A673 (cell line): ENCODE results near the gene ETV6. TPM values are rescaled to one million over a fixed set of nuclear protein-coding genes. Genes with fewer than 3 reads are reported as not detected.

Experiments
- BruUV-seq: library from RNA; stranded (reverse); fragments of 400-500 nt; replicated peaks from 2 replicates; lab custom pipeline; 2021; lab: Mats Ljungman, UMichigan
- CTCF ChIA-PET: fragments of 300-600 bp; sonication (Branson Sonifier 250); formaldehyde crosslinking; loops from one replicate; lab custom pipeline; 2022; ENCODE audit warnings: antibody characterized with exemption; lab: Charles Lee
- POLR2A ChIA-PET: fragments of 300-600 bp; sonication (Branson Sonifier 250); formaldehyde crosslinking; loops from one replicate; lab custom pipeline; 2022; ENCODE audit warnings: antibody characterized with exemption; ENCODE audit not compliant: low non-redundant PET; lab: Charles Lee
- DNase-seq: peaks from one replicate; pipeline ENCODE4 v3.0.0-alpha.2; 2015; ENCODE audit warnings: low spot score
- H3K27ac ChIP-seq: fragments of 200-600 bp; sonication (generic); 2 replicates; pipeline ENCODE4 v1.5.1; 2016; ENCODE audit warnings: mixed run types, low read depth, mild to moderate bottlenecking, mixed read lengths, antibody characterized with exemption, low read length; ENCODE audit not compliant: poor library complexity, severe bottlenecking
- H3K27me3 ChIP-seq: fragments of 200-600 bp; sonication (generic); replicated peaks from 2 replicates; pipeline ENCODE4 v1.6.1; 2017; ENCODE audit warnings: mixed run types, low read depth, mild to moderate bottlenecking, mixed read lengths, antibody characterized with exemption, low read length; ENCODE audit not compliant: insufficient read depth, poor library complexity
- H3K36me3 ChIP-seq: fragments of 200-600 bp; sonication (generic); 2 replicates; pipeline ENCODE4 v1.6.1; 2016; ENCODE audit warnings: mixed run types, mild to moderate bottlenecking, mixed read lengths, antibody characterized with exemption, low read length; ENCODE audit not compliant: insufficient read depth, poor library complexity, severe bottlenecking
- H3K4me1 ChIP-seq: fragments of 200-600 bp; sonication (generic); 2 replicates; pipeline ENCODE4 v1.6.1; 2017; ENCODE audit warnings: mixed run types, mild to moderate bottlenecking, mixed read lengths, antibody characterized with exemption, low read length; ENCODE audit not compliant: insufficient read depth, poor library complexity, severe bottlenecking
- H3K4me3 ChIP-seq: fragments of 200-600 bp; sonication (generic); 2 replicates; pipeline ENCODE4 v1.5.1; 2016; ENCODE audit warnings: low read depth, mixed run types, mild to moderate bottlenecking, mixed read lengths, low read length; ENCODE audit not compliant: poor library complexity, severe bottlenecking
- H3K9me3 ChIP-seq: fragments of 200-600 bp; sonication (generic); 2 replicates; pipeline ENCODE4 v1.6.1; 2016; ENCODE audit warnings: mixed run types, low read depth, mild to moderate bottlenecking, mixed read lengths, antibody characterized with exemption, low read length; ENCODE audit not compliant: poor library complexity, severe bottlenecking
- CTCF ChIP-seq: fragments of 300-800, 200-600 bp; sonication (generic); conservative IDR thresholded peaks from 2 replicates; pipeline ENCODE4 v1.5.1; 2017; ENCODE audit warnings: low read depth, mild to moderate bottlenecking, antibody characterized with exemption, low read length, moderate library complexity, mixed read lengths
- EZH2 ChIP-seq: fragments of 200-600 bp; sonication (generic); IDR thresholded peaks from 2 replicates; pipeline ENCODE4 v1.6.1; 2017; ENCODE audit warnings: borderline replicate concordance, low read depth, mild to moderate bottlenecking, mixed read lengths, antibody characterized with exemption, low read length; ENCODE audit not compliant: poor library complexity, severe bottlenecking
- intact Hi-C: fragments of 100-400 bp; cut with micrococcal nuclease; formaldehyde crosslinking; loops from one replicate; pipeline ENCODE4 v1.10.0; 2022; ENCODE audit not compliant: unreplicated experiment
- total RNA-seq: library from RNA; stranded (reverse); gene quantifications from 2 replicates; pipeline ENCODE4 v1.2.3, GENCODE V29; 2021

ETV6 gene
- total RNA-seq, 1 experiment from 2014 or later, result 32.4 TPM

GRCh38 chr12:11869406-11869805 is 219.9 kb downstream of the ETV6 start:
- Histone ChIP-seq H3K36me3 (peaks cover 6% of the 10 kb centered on the region), H3K4me3 (no peak overlapping the region), H3K9me3 (peaks cover 11% of the 10 kb centered on the region), H3K4me1 (peaks cover 3% of the 10 kb centered on the region), H3K27ac (no peak overlapping the region), H3K27me3 (no peaks in the 10 kb centered on the region)
- POLR2A ChIA-PET, result no interaction called here
- BruUV-seq, result no TSS peak
- TF ChIP-seq CTCF (no peak), EZH2 (no peak)
- intact Hi-C loops, result no loop called here
- DNase-seq, result no peak
- CTCF ChIA-PET, result no interaction called here

GRCh38 chr12:11870041-11870451 is 220.6 kb downstream of the ETV6 start:
- ChIA-PET CTCF (no interaction called here), POLR2A (interaction anchor here (0.7 kb wide), 1 partner anchor 57 kb away, joined by 3 read pairs; no protein-coding TSS in a partner anchor)
- Histone ChIP-seq H3K9me3 (peaks cover 11% of the 10 kb centered on the region), H3K4me3 (no peak overlapping the region), H3K27ac (no peak overlapping the region), H3K27me3 (no peaks in the 10 kb centered on the region), H3K36me3 (peaks cover 6% of the 10 kb centered on the region), H3K4me1 (peaks cover 1% of the 10 kb centered on the region)
- TF ChIP-seq CTCF (no peak), EZH2 (no peak)
- BruUV-seq, result no TSS peak
- intact Hi-C loops, result no loop called here
- no peak for DNase-seq

- peaks cover 21% of the 10 kb centered on the region for H3K4me1 ChIP-seq
- H3K9me3 ChIP-seq, result no peaks in the 10 kb centered on the region
- no peak overlapping the region for H3K4me3 ChIP-seq
- BruUV-seq, result no TSS peak
- no peak overlapping the region for H3K27ac ChIP-seq
- no peaks in the 10 kb centered on the region for H3K27me3 ChIP-seq
- no peak for TF ChIP-seq CTCF
- TF ChIP-seq EZH2, result no peak
- ChIA-PET POLR2A (no interaction called here), CTCF (no interaction called here)
- intact Hi-C loops, result no loop called here
- H3K36me3 ChIP-seq, result peaks cover 6% of the 10 kb centered on the region
- DNase-seq, result no peak
These were observed 222.6 kb downstream of the ETV6 start for GRCh38 chr12:11872055-11872454.
